C4-2B (cell line): ENCODE results near the gene NGFR.

Experiments
- H3K27ac ChIP-seq: fragments of 450-650 bp; 2 replicates; pipeline ENCODE4 v1.5.1; 2017
- ZFX ChIP-seq: fragments of 450-650 bp; IDR thresholded peaks from 2 replicates; pipeline ENCODE4 v1.6.1; 2017
- TF ChIP-seq, protein P1 (sequence below): fragments of 450-650 bp; conservative IDR thresholded peaks from 2 replicates; pipeline ENCODE4 v1.5.1; 2017; ENCODE audit warnings: mild to moderate bottlenecking

NGFR gene

DNA sequence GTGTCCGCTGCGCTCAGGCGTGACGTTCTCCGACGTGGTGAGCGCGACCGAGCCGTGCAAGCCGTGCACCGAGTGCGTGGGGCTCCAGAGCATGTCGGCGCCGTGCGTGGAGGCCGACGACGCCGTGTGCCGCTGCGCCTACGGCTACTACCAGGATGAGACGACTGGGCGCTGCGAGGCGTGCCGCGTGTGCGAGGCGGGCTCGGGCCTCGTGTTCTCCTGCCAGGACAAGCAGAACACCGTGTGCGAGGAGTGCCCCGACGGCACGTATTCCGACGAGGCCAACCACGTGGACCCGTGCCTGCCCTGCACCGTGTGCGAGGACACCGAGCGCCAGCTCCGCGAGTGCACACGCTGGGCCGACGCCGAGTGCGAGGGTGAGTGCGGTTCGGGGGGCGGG, 11.2 kb downstream of the NGFR start:
- TF ChIP-seq ZFX, result no peak
- TF ChIP-seq, protein P1, sequence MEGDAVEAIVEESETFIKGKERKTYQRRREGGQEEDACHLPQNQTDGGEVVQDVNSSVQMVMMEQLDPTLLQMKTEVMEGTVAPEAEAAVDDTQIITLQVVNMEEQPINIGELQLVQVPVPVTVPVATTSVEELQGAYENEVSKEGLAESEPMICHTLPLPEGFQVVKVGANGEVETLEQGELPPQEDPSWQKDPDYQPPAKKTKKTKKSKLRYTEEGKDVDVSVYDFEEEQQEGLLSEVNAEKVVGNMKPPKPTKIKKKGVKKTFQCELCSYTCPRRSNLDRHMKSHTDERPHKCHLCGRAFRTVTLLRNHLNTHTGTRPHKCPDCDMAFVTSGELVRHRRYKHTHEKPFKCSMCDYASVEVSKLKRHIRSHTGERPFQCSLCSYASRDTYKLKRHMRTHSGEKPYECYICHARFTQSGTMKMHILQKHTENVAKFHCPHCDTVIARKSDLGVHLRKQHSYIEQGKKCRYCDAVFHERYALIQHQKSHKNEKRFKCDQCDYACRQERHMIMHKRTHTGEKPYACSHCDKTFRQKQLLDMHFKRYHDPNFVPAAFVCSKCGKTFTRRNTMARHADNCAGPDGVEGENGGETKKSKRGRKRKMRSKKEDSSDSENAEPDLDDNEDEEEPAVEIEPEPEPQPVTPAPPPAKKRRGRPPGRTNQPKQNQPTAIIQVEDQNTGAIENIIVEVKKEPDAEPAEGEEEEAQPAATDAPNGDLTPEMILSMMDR, result no peak
- no peak overlapping the region for H3K27ac ChIP-seq

DNA sequence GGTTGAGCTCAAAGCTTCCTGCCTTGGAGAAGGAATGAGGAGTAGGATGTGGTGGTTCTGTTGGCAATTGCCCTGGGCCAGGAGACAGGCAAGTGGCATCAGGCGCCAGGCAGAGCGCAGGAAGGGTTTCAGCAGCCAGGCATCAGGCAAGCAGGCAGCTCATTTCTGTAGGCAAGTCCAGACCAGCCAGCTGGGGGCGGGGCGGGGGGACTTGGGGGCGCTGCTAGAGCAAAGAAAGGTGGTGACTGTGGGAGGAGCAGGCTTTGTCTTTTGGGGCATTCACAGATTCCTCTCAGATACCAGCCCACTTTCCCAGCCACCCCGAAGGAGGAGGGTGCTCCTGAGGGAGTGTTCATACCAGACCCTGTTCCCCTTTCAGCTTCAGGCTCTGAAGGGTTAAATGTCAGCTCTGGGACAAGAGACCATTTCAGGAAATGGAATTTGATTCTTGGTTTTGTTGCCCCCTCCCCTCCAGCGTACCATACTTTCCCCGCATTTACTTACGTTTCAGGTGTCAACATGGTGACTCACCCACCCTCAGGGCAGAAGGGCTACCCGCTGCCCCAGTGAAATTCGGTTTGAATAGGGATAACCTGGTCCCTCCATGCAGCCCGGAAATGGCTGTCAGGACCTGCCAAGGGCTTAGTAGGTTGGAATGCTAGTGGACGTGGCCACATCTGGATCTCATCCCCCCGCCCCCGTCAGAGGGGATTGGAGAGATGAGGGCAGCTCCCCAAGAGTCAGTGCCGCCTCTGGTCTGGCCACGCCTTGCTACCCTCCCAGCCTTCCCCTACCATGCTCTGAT, 13.2 kb downstream of the NGFR start:
- TF ChIP-seq, protein P1, result no peak
- no peak for TF ChIP-seq ZFX
- H3K27ac ChIP-seq, result no peak overlapping the region

DNA sequence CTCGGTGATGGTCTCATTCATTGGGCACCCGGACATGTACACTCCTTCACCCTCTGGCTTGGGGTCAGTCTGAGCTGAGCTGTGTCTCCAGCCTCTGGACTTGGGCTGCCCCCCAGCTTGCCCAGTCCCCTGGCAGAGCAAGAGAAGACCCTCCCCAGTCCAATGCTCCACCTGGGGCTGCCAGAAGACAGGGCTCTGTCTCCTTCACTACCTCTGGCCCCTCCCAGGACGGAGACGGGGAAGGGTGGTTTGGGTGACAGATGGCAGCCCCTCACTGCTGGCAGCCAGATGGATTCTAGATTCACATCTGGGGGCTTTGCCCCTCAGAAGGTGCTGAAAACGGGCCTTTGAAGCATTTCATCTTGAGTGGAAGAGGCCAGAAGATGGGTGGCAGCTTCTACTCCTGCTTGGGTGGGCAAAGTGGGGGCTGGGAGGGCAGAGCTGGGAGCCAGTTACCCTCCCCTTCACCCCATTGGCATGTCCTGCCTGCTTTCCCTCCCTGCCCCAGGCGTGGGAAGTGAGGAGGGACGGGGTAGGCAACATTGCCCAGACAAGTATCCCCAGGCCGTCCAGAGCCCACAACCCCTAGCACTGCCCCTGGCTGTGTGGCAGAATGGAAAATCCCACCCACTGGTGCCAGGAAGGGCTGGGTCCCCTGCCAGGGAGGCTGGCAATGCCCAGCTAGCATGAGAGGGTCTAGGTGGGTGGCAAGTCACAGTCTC, 13.9 kb downstream of the NGFR start:
- TF ChIP-seq, protein P1, result no peak
- H3K27ac ChIP-seq, result no peak overlapping the region

DNA sequence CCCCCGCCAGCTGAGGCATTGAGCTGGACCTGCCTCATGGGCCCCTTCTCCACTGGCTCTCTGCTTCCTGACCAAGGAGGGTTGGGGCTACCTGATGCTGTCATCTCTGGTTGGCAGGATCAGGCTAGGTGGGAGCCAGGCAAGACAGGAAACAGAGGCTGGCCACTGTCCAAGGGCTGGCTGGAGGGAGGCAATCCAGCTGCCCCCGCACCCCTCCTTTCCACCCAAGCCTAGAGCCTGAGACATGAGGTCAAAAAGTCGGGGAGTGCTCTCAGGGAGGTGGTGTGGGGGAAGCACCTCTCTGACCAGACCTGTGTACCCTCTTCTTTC, 14.5 kb downstream of the NGFR start:
- H3K27ac ChIP-seq, result no peak overlapping the region
- TF ChIP-seq, protein P1, result no peak
- TF ChIP-seq ZFX, result no peak

DNA sequence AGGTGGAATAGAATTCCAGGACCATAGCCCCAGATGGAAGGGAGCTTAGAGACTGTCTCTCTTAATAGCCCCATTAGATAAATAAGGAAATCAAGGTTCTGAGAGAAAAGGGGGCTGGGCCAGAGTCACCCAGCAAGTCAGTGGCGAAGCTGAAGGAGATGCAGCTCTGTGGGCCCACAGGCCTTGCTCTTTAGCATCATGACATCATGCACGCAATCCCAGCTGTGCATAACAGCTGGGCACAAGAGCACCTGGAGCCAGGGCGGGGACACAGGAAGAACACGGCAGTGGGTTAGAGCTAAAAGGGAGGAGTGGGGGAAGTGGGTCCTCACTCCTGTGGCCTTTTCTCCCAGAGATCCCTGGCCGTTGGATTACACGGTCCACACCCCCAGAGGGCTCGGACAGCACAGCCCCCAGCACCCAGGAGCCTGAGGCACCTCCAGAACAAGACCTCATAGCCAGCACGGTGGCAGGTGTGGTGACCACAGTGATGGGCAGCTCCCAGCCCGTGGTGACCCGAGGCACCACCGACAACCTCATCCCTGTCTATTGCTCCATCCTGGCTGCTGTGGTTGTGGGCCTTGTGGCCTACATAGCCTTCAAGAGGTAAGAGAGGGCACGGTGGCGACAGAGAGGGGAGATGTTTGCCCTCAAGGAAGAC, 15.1 kb downstream of the NGFR start:
- no peak overlapping the region for H3K27ac ChIP-seq
- no peak for TF ChIP-seq ZFX
- TF ChIP-seq, protein P1, result no peak

DNA sequence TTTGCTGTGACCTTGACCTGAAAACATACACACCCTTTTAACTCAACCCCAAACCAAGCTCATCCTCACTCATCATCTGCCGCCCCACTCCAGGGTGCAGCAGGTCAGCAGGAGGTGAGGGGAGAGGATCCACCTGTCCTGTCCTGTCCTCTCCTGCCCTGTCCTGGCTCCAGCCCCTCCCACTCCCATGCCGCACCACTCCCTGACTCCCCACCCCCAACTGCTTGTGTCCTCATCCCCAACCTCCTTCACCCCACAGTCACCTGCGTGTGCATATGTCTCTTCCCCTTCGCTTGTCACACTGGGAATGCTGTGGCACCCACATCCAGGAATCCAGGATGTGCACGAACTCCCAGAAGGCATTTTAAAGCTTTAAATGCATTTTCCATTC, 15.6 kb downstream of the NGFR start:
- no peak for TF ChIP-seq ZFX
- TF ChIP-seq, protein P1, result no peak
- no peak overlapping the region for H3K27ac ChIP-seq

DNA sequence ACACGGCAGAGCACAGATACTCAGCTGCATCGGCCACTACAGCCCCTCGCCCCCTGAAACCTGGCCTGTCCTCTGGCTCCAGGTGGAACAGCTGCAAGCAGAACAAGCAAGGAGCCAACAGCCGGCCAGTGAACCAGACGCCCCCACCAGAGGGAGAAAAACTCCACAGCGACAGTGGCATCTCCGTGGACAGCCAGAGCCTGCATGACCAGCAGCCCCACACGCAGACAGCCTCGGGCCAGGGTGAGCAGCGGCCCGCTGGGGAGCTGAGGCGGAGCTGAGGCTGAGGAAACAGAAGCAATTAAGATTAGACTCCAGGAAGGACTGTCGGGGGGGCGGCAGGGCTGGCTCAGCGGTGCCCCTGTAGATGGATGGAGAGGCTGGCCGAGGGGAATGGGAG, 16.7 kb downstream of the NGFR start:
- TF ChIP-seq, protein P1, result no peak
- no peak for TF ChIP-seq ZFX
- no peak overlapping the region for H3K27ac ChIP-seq
